ENCODE results near the gene MMUT.

DNA sequence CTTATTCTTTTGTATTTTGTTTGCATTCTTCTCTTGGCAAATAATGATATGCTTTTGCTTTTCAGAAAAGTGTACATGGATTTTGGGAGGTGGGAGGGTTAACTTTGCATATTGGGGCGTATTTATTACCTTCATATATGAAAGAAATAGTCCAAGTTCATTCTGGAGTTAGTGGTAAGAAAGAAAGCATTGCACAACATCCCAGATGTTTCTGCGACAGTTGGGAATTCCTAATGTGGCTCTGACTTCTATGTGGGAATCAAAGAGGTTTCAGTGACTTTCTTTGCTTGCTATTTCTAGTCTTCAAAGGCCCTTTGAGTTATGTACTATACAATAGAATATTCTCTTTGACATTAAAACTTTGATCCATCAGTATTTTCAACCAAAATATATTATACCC, 78.1 kb downstream of the MMUT start:
- TF ChIP-seq CTCF (conservative IDR thresholded peaks at IDR 0.05; ENCODE audit: low read depth, low read length), result no peak
- no peak for TF ChIP-seq EZH2 (IDR thresholded peaks at IDR 0.05; ENCODE audit: borderline replicate concordance, low read depth, low read length, poor library complexity, severe bottlenecking)

Measured in A673 (cell line).